HG02678 (cell line): ENCODE measurements around the gene UBE2Q2.

Experiments used
- ATAC-seq: cut with Tn5 transposase; IDR thresholded peaks from one replicate; pipeline ENCODE4 v1.9.1; 2021; ENCODE audit warnings: mild to moderate bottlenecking, moderate library complexity; ENCODE audit not compliant: unreplicated experiment

The UBE2Q2 gene

GRCh38 chr15:75921732-75922703, 78.8 kb downstream of the UBE2Q2 start:
- no peak for ATAC-seq

DNA sequence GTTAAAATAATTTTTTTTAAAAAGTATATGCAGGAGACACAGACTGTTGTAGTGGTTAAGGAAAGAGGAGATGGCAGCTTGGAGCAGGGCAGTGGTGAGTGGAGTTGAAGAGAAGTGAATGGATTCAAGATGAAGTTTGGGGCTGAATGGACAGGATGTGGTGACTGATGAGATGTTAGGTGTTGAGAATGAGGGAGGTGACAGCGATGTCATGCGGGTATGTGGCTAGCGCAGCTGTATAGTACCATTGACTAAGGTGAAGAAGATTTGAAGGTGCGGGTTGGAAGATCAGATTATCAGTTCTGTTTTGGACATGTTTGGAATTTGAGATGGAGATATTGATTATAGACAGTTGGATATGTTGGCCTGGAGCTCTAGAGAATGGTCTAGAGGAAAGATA, 80.5 kb downstream of the UBE2Q2 start:
- ATAC-seq = no peak

DNA sequence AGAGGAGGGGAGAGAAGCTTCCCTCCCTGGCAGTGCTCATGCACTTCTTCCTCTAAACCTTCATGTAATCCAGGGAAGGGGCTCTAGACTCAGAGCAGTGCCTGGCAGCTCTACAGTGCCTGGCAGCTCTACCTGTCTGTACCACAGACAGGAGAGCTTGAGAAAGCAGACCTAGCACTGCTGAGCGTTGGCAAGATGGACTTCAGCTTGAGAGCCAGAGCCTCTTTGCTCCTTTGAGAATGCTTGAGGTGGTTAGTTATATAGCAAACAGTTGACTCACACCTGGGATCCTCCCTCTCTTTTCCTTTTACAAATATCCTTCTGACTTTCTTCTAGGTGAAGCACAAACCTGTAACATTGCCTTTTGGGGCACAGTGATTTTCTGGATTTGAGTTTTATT, 81.3 kb downstream of the UBE2Q2 start:
- no peak for ATAC-seq

DNA sequence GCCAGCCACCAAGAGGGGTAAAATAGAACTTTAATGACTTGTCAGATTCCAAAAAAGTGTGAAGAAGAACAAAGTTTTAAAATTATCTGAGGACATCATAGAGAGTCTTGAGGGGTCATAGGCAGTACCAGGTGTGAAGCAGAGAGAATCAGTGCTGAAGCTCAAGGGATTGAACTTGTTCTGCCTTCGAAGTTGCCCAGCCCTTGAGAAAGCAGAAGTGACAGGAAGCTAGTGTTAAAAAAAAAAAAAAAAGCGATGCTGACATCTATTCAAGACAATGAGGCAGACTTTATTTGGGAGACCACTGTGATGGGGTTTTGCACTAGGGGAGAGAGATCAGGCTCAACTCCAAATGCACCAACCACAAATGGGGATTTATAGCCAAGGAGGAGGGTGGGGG, 82.2 kb downstream of the UBE2Q2 start:
- ATAC-seq = no peak

- ATAC-seq = no peak
Measured at GRCh38 chr15:75926931-75927330, 83.7 kb downstream of the UBE2Q2 start.

GRCh38 chr15:75927601-75928000, 84.4 kb downstream of the UBE2Q2 start:
- ATAC-seq = no peak

GRCh38 chr15:75928680-75929608, 85.7 kb downstream of the UBE2Q2 start:
- ATAC-seq = no peak

DNA sequence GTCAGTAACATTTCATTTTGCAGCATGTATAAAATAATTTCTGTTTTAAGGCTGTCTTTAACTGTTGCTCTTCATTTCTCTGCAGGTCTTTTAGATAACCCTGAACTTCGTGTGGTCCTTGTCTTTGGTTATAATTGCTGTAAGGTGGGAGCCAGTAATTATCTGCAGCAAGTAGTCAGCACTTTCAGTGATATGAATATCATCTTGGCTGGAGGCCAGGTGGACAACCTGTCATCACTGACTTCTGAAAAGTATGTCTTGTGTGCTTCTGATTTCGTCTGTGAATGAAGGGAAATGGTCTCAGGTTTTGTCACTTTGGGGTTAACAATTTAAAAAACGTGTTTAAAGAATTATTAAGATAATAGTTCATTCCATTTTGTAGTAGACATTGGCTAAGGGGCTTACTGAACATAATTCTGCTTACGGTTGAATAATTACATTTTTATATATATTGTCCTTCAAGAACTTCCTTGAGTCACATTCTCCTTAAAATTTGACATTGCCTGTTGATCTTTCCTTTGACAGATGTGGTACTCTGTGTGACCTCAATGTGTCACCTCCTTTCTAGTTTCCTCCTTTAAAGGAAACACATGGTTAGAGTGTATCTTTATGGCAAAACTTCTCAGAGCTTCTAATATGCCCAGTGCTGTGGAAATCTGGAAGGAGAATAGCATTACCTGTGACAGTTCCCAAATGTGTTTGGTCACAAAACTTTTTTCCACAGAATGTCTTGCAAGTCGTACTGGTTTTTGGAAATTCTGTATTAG, 86.7 kb downstream of the UBE2Q2 start:
- ATAC-seq = no peak

GRCh38 chr15:75930866-75931265, 87.6 kb downstream of the UBE2Q2 start:
- no peak for ATAC-seq

DNA sequence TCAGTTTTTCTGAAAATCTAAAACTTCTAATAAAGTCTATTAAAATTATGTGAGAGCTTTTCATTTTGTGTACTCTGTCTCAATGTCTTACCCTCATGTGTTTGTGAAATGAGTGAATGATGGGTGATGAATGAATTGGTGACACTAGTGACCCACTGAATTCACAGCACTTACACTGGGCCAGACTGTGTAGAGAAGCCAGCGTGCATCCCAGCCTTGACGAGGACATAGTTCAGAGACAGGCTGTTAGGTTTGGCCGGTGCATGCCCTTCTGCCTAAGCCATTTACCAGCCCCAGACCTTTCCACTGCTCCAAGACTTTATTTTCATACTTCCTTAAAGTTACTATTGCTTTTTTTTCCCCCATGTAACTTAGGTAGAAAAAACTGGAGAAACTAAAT, 99.2 kb downstream of the UBE2Q2 start:
- no peak for ATAC-seq

DNA sequence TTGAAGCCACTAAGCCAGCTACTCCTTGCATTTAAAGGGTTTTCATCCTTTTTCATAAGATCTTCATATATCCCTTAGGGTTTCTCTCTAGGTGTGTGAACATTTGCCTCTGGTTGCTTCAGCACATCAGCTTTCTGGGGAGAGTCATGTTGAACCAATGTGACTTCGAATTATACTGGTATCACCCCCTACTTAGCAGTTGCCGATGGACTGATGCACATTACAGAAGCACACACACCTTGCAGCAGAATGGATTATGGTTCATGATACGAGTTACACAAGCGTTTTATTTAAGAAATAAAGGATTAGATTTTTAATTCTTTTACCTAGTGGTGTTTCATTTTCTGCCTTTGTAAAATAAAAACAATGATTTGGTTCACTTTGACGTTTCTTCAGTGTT, 100.0 kb downstream of the UBE2Q2 start:
- no peak for ATAC-seq

DNA sequence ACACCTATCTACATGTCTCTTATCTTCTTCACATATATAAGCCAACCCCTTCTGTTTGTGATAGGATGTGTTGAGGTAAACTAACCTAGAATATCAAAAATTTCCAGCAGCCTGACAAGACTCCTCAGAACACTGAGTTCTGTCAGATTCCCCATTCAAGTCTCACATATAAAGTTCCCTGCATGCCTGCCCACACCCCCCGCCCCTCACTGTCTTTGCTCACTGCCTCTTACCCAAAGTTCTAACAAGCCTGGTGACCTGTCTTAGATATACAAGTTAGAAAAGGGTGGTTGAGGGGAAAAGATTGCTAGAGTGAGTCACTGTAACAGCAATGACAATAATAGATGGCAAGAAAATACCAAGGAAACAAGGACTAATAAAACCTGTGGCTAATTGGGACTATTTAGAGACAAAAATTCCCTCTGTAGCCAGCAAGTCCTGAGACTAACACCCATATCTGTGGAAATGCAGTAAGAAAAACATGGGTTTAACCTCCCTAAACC, 100.5 kb downstream of the UBE2Q2 start:
- ATAC-seq = no peak

GRCh38 chr15:75945953-75946352, 102.7 kb downstream of the UBE2Q2 start:
- ATAC-seq = no peak

- ATAC-seq = no peak
Measured at GRCh38 chr15:75947092-75947491, 103.8 kb downstream of the UBE2Q2 start.

DNA sequence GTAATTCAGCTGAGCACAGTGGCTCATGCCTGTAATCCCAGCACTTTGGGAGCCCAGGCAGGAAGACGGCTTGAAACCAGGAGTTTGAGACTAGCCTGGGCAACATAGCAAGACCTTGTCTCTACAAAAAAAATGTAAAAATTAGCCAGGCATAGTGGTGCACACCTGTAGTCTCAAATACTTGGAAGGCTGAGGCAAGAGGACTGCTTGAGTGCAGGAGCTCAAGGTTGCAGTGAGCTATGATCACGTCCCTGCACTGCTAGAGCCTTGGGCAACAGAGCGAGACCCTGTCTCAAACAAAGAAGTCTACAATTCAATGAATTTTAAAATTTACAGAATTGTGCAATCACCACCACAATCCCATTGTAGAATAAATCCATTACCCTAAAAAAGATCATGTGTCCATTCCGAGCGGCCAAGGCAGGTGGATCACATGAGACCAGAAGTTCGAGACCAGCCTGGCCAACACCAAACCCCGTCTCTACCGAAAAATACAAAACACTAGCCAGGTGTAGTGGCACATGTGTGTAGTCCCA, 105.6 kb downstream of the UBE2Q2 start:
- ATAC-seq = no peak
